ENCODE data around the gene TSPO2.

The TSPO2 gene

DNA sequence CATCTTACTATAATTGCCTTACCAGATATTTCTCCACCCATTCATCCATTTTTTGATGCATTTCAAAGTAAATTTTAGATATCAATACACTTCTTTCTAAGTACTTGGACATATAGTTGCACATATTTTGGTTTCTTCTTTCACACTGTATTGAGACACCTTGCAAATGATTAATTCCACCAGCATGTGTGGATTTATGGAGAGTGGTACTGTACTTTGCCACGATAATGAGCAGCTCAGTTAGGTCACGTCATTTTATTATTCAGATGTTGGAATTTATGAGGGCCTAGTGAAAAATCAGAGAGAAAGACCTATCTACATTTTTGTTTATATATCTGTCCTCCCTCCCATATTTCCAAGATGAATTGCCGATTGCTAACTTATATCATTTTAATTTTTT, 35.8 kb downstream of the TSPO2 start:
- FAIRE-seq, result no peak

- FAIRE-seq, result no peak
Observed at GRCh38 chr6:41079080-41079479, 36.8 kb downstream of the TSPO2 start.

- no peak for FAIRE-seq
Observed at GRCh38 chr6:41080621-41081020, 38.4 kb downstream of the TSPO2 start.

DNA sequence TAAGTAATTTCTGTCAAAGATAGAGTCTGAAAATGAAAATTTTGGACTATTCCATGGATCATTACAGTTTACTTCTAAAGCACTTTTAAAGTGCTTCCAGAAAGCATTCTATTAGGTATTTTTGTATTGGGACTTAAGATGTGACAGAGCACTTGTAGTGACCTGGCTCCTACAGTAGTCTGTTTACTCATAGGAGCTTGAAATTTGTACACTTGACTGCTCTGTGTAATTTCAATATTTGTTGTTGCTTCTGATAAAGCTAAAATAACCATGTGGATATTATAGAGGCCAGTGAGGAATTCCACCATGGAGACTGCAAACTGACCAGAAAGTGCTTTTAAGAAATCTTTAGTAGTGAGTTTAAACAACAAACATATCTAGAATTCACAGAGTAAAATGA, 40.8 kb downstream of the TSPO2 start:
- no peak for FAIRE-seq

DNA sequence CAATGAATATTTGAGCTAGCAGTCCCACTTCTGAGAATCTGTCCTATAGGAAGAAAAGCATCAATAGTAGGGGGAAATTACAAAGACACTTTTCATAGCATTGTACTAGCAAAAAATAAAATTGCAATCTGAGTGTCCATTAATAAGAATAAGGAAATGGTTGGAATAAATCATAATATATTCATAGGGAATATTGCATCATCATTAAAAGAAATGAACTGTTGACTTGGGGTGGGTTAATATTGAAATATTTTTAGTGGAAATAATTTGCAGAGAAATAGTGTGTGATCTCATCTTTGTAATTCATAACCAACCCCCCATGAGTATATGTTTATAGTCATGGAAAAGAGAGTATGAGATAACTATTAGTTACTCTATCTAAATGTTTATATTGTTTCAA, 42.9 kb downstream of the TSPO2 start:
- no peak for FAIRE-seq

- FAIRE-seq, result no peak
Observed at GRCh38 chr6:41088451-41088850, 46.2 kb downstream of the TSPO2 start.

DNA sequence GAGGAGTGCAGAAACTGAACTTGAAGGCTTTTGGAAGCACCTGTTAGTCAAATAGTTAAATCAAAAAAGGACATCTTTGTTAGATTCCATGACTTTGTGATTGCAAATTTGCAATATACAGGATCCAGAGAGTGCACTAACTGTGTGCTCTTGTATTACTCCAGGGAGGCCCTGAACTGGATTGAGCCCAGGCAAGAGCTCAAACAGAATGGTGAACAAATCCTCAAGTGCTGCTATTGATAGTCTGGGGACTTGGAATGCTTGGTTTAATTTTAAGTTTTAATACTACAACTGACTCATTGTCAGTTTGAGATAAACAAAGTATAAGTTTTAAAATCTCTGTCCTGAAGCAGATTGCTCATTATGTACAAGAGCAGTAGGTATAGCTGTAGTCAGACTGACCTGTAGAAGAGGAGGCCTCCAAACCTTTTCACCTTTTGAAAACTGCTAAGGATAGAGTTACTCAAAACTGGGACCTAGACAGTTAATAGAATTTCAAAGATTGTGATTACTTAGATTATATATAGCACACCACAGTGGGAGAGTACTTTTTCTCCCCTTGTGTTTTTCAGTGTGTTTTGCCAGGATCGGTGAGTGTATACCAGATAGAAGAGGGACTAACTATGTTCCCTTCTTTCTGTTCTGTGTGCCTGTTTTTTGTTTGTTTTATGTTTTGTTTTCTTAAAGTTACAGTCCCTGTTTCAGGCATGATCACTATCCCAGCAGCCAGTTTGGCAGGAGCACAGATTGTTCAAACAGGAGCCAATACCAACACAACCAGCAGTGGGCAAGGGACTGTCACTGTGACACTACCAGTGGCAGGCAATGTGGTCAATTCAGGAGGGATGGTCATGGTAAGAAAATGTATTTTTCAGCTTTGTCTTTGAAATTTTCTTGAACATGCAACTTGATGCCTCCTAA, 48.8 kb downstream of the TSPO2 start:
- FAIRE-seq, result no peak

DNA sequence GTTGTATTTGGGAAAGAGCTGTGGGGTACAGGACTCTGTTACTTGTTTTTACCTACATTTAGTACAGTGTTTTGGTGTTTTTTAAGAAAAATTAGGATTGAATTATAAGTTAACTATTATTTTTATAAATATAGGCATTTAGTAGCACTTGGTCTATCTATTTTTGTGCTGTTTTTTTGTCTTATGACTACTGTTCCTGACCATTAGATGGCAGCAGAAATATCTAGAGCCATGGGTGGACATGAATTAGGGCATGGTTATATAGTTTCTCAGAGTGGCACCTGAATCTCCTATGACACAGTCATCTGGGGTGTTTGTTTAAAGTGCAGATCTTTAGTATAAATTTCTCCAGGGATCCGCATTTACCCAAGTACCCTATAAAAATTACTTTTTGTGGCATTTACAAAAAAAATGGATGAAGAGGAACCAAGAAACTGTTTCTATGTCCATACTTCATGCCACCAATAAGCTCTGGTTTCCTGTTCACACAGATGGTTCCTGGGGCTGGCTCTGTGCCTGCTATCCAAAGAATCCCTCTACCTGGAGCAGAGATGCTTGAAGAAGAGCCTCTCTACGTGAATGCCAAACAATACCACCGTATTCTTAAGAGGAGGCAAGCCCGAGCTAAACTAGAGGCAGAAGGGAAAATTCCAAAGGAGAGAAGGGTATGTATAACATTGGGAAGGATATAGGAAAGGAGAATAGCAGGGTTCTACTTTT, 50.3 kb downstream of the TSPO2 start:
- peak; percentile 46 for FAIRE-seq

DNA sequence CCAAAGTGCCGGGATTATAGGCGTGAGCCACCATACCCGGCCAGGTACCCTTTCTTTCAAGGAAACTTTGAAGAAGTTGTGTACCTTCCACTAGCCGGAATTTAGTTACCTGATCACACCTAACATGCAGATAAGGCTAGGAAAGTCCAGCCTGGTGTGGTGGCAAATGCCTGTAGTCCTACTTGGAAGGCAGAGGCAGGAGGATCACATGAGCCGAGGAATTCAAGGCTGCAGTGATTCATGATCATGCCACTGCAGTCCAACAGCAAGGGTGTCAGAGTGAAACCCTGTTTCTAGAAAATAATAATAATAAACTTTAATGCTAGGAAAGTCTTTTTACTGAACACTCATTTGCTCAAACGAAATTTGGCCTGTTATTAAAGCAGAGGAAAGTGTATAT, 51.5 kb downstream of the TSPO2 start:
- no peak for FAIRE-seq

Measured in G401.6 (cell line).